Mammary epithelial cell (primary cell): ENCODE data around the gene MPZL1.
"Not testable (repeated sequence)": the region's sequence is repeated elsewhere in the genome, so short reads cannot be mapped to it uniquely, and the experiment has no call there.

Experiments used
- EZH2 ChIP-seq: IDR thresholded peaks from 2 replicates; pipeline ENCODE4 v1.6.1; 2012; ENCODE audit warnings: low read length, inconsistent platforms, borderline replicate concordance
- TF ChIP-seq, protein P1 (sequence below), 2 donors: IDR thresholded peaks in 1 of 2; conservative IDR thresholded peaks in 1 of 2; 2 replicates each; pipeline ENCODE4 v1.5.1; 2011 to 2012; ENCODE audit warnings: inconsistent platforms in 2 of 2, low read length in 2 of 2, mild to moderate bottlenecking in 2 of 2, control low read depth in 1 of 2, low read depth in 1 of 2; ENCODE audit not compliant: insufficient read depth in 1 of 2; ENCODE audit errors: extremely low read depth in 1 of 2

- not testable (repeated sequence) for TF ChIP-seq EZH2
- TF ChIP-seq, protein P1, sequence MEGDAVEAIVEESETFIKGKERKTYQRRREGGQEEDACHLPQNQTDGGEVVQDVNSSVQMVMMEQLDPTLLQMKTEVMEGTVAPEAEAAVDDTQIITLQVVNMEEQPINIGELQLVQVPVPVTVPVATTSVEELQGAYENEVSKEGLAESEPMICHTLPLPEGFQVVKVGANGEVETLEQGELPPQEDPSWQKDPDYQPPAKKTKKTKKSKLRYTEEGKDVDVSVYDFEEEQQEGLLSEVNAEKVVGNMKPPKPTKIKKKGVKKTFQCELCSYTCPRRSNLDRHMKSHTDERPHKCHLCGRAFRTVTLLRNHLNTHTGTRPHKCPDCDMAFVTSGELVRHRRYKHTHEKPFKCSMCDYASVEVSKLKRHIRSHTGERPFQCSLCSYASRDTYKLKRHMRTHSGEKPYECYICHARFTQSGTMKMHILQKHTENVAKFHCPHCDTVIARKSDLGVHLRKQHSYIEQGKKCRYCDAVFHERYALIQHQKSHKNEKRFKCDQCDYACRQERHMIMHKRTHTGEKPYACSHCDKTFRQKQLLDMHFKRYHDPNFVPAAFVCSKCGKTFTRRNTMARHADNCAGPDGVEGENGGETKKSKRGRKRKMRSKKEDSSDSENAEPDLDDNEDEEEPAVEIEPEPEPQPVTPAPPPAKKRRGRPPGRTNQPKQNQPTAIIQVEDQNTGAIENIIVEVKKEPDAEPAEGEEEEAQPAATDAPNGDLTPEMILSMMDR (conservative IDR thresholded peaks at IDR 0.05 in 1 of 2, IDR thresholded peaks at IDR 0.05 in 1 of 2; ENCODE audit: extremely low read depth in 1 of 2, insufficient read depth in 1 of 2, low read depth in 1 of 2, low read length in 2 of 2), result not testable (repeated sequence)
These were observed 19.3 kb downstream of the MPZL1 start for GRCh38 chr1:167741103-167741502.
